Stimulated activated memory B cell treated with anti-CD40 and anti-IgM and Interleukin-4, amounts not matched to agents 10 μg/mL and 1 μg/mL and 100 μg/mL, for 72 hours (primary cell): ENCODE measurements around the gene PEX16.
"Not testable (repeated sequence)": the region's sequence is repeated elsewhere in the genome, so short reads cannot be mapped to it uniquely, and the experiment has no call there.

Experiments
- ATAC-seq: fragments of 150-1000 bp; cut with Tn5 transposase; 2 replicates; pipeline ENCODE4 v1.10.0; 2021
- H3K27ac Mint-ChIP-seq: one replicate; pipeline ENCODE4 v1.8.0; 2022; ENCODE audit warnings: mild to moderate bottlenecking, mixed read lengths
- H3K27me3 Mint-ChIP-seq: one replicate; pipeline ENCODE4 v1.8.0; 2022; ENCODE audit warnings: mixed read lengths
- H3K36me3 Mint-ChIP-seq: one replicate; pipeline ENCODE4 v1.8.0; 2022; ENCODE audit warnings: mixed read lengths
- H3K4me1 Mint-ChIP-seq: one replicate; pipeline ENCODE4 v1.8.0; 2022; ENCODE audit warnings: mixed read lengths
- H3K4me3 Mint-ChIP-seq: one replicate; pipeline ENCODE4 v1.8.0; 2022; ENCODE audit warnings: mild to moderate bottlenecking, moderate library complexity, mixed read lengths
- H3K9me3 Mint-ChIP-seq: one replicate; pipeline ENCODE4 v1.8.0; 2022; ENCODE audit warnings: mixed read lengths

The PEX16 gene

GRCh38 chr11:45915446-45915845 lies 2.2 kb downstream of the PEX16 start:
- no peak for ATAC-seq
- Mint-ChIP-seq H3K36me3 (peaks cover 45% of the 10 kb centered on the region), H3K9me3 (no peaks in the 10 kb centered on the region), H3K27me3 (no peaks in the 10 kb centered on the region), H3K4me1 (peaks cover 48% of the 10 kb centered on the region), H3K4me3 (peak overlapping the region; percentile 2), H3K27ac (no peak overlapping the region)

GRCh38 chr11:45913942-45914635 lies 3.6 kb downstream of the PEX16 start:
- Mint-ChIP-seq H3K4me3 (no peak overlapping the region), H3K36me3 (peaks cover 57% of the 10 kb centered on the region), H3K9me3 (no peaks in the 10 kb centered on the region), H3K27me3 (no peaks in the 10 kb centered on the region), H3K27ac (no peak overlapping the region), H3K4me1 (peaks cover 34% of the 10 kb centered on the region)
- no peak for ATAC-seq

- Mint-ChIP-seq H3K9me3 (no peaks in the 10 kb centered on the region), H3K36me3 (peaks cover 57% of the 10 kb centered on the region), H3K27ac (no peak overlapping the region), H3K27me3 (no peaks in the 10 kb centered on the region), H3K4me3 (no peak overlapping the region), H3K4me1 (peaks cover 33% of the 10 kb centered on the region)
- ATAC-seq, result no peak
Measured at GRCh38 chr11:45913514-45913913, 4.2 kb downstream of the PEX16 start.

- Mint-ChIP-seq H3K27me3 (no peaks in the 10 kb centered on the region), H3K36me3 (peaks cover 48% of the 10 kb centered on the region)
Measured at GRCh38 chr11:45910623-45911022, 7.1 kb downstream of the PEX16 start.

GRCh38 chr11:45909594-45910475 lies 7.8 kb downstream of the PEX16 start:
- ATAC-seq, result no peak
- no peaks in the 10 kb centered on the region for H3K9me3 Mint-ChIP-seq
- peaks cover 29% of the 10 kb centered on the region for H3K4me1 Mint-ChIP-seq
- no peak overlapping the region for H3K27ac Mint-ChIP-seq
- H3K36me3 Mint-ChIP-seq, result peaks cover 44% of the 10 kb centered on the region
- no peaks in the 10 kb centered on the region for H3K27me3 Mint-ChIP-seq
- H3K4me3 Mint-ChIP-seq, result no peak overlapping the region

More at GRCh38 chr11:45910623-45911022, 7.1 kb downstream of the PEX16 start:
- Mint-ChIP-seq H3K27ac (no peak overlapping the region), H3K9me3 (no peaks in the 10 kb centered on the region), H3K4me1 (peaks cover 34% of the 10 kb centered on the region), H3K4me3 (no peak overlapping the region)
- ATAC-seq, result no peak

GRCh38 chr11:45907911-45908370 lies 9.7 kb downstream of the PEX16 start:
- Mint-ChIP-seq H3K4me1 (peaks cover 23% of the 10 kb centered on the region), H3K27me3 (no peaks in the 10 kb centered on the region), H3K4me3 (no peak overlapping the region), H3K36me3 (peaks cover 28% of the 10 kb centered on the region), H3K9me3 (no peaks in the 10 kb centered on the region), H3K27ac (no peak overlapping the region)
- ATAC-seq, result no peak

- Mint-ChIP-seq H3K9me3 (no peaks in the 10 kb centered on the region), H3K4me1 (peaks cover 23% of the 10 kb centered on the region), H3K27ac (peak within 1 kb of the TSS; percentile 4), H3K27me3 (no peaks in the 10 kb centered on the region), H3K4me3 (no peak within 1 kb of the TSS), H3K36me3 (peaks cover 28% of the 10 kb centered on the region)
- no peak for ATAC-seq
Measured at GRCh38 chr11:45906965-45907611, 10.6 kb downstream of the PEX16 start, which contains the start of gene FREY1. Gene FREY1, minus strand, starts transcription at chr11:45907271. Its CDS starts 26 bp downstream, at chr11:45907245.

- H3K36me3 Mint-ChIP-seq, result peaks cover 19% of the 10 kb centered on the region
- H3K27me3 Mint-ChIP-seq, result no peaks in the 10 kb centered on the region
- no peaks in the 10 kb centered on the region for H3K9me3 Mint-ChIP-seq
- ATAC-seq, result peak; percentile 2
- H3K4me1 Mint-ChIP-seq, result peaks cover 23% of the 10 kb centered on the region
- no peak overlapping the region for H3K4me3 Mint-ChIP-seq
- peak overlapping the region; percentile 4 for H3K27ac Mint-ChIP-seq
Measured at GRCh38 chr11:45906096-45906682, 11.5 kb downstream of the PEX16 start.

GRCh38 chr11:45905576-45905975 lies 12.1 kb downstream of the PEX16 start:
- Mint-ChIP-seq H3K36me3 (peaks cover 13% of the 10 kb centered on the region), H3K4me1 (peaks cover 27% of the 10 kb centered on the region)
- not testable (repeated sequence) for H3K27me3 Mint-ChIP-seq, H3K9me3 Mint-ChIP-seq, H3K27ac Mint-ChIP-seq, H3K4me3 Mint-ChIP-seq
- ATAC-seq, result peak; percentile 10

GRCh38 chr11:45905095-45905494 lies 12.6 kb downstream of the PEX16 start:
- Mint-ChIP-seq H3K36me3 (peaks cover 10% of the 10 kb centered on the region), H3K4me3 (no peak overlapping the region), H3K27ac (no peak overlapping the region), H3K4me1 (peaks cover 29% of the 10 kb centered on the region), H3K27me3 (peaks cover 9% of the 10 kb centered on the region), H3K9me3 (no peaks in the 10 kb centered on the region)
- no peak for ATAC-seq

- Mint-ChIP-seq H3K4me1 (peaks cover 30% of the 10 kb centered on the region), H3K4me3 (no peak overlapping the region), H3K27me3 (peaks cover 9% of the 10 kb centered on the region), H3K9me3 (no peaks in the 10 kb centered on the region), H3K27ac (no peak overlapping the region), H3K36me3 (peaks cover 3% of the 10 kb centered on the region)
- ATAC-seq, result no peak
Measured at GRCh38 chr11:45904309-45904915, 13.3 kb downstream of the PEX16 start.

GRCh38 chr11:45902452-45903380 lies 15.0 kb downstream of the PEX16 start:
- no peak for ATAC-seq
- no peaks in the 10 kb centered on the region for H3K36me3 Mint-ChIP-seq
- peaks cover 32% of the 10 kb centered on the region for H3K4me1 Mint-ChIP-seq
- no peak overlapping the region for H3K4me3 Mint-ChIP-seq
- no peak overlapping the region for H3K27ac Mint-ChIP-seq
- no peaks in the 10 kb centered on the region for H3K9me3 Mint-ChIP-seq
- H3K27me3 Mint-ChIP-seq, result peaks cover 25% of the 10 kb centered on the region

- ATAC-seq, result no peak
- H3K36me3 Mint-ChIP-seq, result no peaks in the 10 kb centered on the region
- no peaks in the 10 kb centered on the region for H3K9me3 Mint-ChIP-seq
- no peak overlapping the region for H3K27ac Mint-ChIP-seq
- H3K4me3 Mint-ChIP-seq, result no peak overlapping the region
- H3K4me1 Mint-ChIP-seq, result peaks cover 26% of the 10 kb centered on the region
- peaks cover 34% of the 10 kb centered on the region for H3K27me3 Mint-ChIP-seq
Measured at GRCh38 chr11:45901626-45902025, 16.1 kb downstream of the PEX16 start.
